ENCODE measurements around the gene CGREF1.
A peak's percentile ranks its signal among the peaks of the same experiment; 100 is the strongest.

The CGREF1 gene

GRCh38 chr2:27109083-27109482, 9.8 kb downstream of the CGREF1 start:
- no peak for DNase-seq

- no peak for DNase-seq
These were observed 10.7 kb downstream of the CGREF1 start for GRCh38 chr2:27108221-27108620.

GRCh38 chr2:27105981-27106380, 12.9 kb downstream of the CGREF1 start:
- DNase-seq: no peak

DNA sequence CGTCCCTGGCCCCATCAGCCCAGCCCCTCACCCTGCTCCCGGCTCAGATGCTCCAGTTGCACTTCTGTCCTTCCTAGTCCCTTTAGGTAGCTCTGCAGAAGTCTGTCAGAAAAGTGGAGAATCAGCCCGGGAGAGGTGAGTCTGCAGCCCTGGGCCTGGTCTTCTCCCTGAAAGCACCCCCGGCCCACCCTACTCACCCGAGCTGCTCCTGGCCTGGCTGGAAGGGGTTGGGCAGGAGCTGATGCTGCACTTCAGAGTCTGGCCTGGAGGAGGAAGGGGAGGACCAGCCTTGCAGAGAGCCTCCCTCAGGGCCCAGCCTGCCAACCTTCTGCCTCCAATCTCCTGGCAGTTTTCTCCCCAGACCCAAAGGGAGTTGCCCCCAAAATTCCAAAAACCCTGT, 16.6 kb downstream of the CGREF1 start:
- DNase-seq: no peak

DNA sequence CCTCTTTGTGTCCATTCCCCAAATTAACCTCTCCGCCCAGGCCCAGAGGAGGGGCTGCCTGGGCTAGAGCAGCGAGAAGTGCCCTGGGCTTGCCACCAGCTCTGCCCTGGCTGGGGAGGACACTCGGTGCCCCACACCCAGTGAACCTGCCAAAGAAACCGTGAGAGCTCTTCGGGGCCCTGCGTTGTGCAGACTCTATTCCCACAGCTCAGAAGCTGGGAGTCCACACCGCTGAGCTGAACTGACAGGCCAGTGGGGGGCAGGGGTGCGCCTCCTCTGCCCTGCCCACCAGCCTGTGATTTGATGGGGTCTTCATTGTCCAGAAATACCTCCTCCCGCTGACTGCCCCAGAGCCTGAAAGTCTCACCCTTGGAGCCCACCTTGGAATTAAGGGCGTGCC, 18.9 kb downstream of the CGREF1 start:
- no peak for DNase-seq

DNA sequence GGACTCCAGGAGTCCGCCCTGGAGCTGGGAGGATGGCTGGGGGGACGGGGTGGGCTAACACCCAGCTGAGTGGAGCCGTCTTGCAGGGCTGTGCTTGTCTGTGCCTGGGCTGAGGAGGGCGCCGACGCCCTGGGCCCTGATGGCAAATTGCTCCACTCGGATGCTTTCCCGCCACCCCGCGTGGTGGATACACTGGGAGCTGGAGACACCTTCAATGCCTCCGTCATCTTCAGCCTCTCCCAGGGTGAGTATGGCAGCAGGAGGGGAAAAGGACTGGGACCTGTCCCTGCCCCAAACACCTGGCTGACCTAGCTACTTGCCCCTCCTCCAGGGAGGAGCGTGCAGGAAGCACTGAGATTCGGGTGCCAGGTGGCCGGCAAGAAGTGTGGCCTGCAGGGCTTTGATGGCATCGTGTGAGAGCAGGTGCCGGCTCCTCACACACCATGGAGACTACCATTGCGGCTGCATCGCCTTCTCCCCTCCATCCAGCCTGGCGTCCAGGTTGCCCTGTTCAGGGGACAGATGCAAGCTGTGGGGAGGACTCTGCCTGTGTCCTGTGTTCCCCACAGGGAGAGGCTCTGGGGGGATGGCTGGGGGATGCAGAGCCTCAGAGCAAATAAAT, 19.5 kb downstream of the CGREF1 start:
- no peak for DNase-seq

DNA sequence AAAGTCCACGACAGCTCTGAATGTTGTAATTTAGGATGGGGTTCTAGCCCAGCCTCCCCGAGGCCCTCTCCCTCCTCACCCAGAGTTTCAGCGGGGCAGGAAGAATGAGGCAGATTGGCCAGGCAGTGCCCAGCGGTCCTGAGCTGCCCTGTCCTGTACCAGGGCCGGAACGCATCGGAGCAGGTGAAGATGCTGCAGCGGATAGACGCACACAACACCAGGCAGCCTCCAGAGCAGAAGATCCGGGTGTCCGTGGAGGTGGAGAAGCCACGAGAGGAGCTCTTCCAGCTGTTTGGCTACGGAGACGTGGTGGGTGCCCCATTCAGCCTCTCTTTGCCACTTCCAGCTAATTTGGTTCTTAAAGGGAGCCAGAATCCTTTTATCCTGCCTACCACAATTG, 21.6 kb downstream of the CGREF1 start:
- no peak for DNase-seq

- DNase-seq: no peak
These were observed 22.1 kb downstream of the CGREF1 start for GRCh38 chr2:27096748-27097297.

GRCh38 chr2:27095745-27096651, 22.9 kb downstream of the CGREF1 start:
- DNase-seq: no peak

- DNase-seq: no peak
These were observed 23.5 kb downstream of the CGREF1 start for GRCh38 chr2:27095427-27095744.

DNA sequence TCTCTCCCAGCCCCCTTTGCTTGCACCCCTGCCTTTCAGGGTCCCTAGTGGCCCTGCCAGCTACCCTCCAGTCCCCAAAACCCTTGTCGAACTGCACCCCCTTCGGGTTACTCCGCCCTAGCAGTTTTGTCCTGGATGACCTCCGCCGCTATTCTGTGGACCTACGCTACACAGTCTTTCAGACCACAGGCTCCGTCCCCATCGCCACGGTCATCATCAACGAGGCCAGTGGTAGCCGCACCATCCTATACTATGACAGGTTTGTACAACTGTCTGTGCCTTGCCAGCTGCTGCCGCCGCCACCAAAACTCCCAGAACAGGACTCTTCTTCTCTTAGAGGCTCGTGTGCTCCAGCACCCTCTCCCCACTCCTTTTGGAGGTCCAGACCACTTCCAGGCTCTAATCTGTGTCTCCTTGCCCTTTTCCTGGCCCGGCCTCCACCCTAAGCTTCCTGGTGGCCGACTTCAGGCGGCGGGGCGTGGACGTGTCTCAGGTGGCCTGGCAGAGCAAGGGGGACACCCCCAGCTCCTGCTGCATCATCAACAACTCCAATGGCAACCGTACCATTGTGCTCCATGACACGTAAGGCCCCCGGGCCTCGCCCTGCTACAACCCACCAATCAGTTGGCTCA, 24.5 kb downstream of the CGREF1 start:
- DNase-seq: no peak

DNA sequence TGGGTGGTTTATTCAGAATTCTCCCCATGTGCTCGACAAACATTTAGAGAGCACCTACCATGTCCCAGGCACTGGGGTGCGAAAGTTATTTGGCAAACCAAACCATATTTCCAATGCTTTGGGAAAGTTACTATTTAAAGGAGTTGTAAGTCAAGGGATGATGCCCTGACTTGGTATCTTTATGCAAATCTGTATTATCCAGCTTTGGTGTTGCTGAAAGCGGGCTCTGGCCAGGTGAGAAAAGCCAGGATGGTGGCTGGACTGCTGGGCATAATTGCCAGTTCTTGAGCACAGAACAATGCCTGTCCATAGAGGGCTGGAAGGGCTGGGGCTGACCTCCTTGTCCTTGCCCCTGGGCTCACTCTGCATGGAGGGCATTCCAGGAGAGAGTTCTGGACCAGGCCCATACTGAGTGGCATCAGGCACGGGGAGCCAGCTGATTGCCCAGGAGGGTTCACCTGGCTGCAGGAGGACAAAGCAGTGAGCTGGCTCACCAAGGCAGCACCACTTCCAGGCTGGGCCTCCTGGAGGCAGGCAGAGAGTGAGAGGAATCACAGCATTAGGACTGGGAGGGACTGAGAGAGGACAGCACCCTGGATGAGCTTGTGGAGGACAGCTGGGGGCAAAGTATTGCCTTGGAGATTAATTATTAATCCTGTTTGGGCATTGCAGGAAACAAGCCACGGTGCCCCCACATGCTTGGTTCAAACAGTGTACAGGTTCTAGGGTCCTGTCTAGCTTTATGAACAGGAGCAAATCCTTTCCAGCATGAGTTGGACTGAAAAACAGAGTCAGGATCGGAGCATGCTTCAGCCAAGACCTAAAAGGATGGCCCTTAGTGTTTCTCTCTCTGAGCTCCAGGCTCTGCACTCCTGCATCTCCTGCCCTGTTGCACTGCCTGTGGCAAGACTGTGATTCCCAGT, 25.2 kb downstream of the CGREF1 start:
- DNase-seq: no peak

- no peak for DNase-seq
These were observed 26.1 kb downstream of the CGREF1 start for GRCh38 chr2:27092696-27093429.

DNA sequence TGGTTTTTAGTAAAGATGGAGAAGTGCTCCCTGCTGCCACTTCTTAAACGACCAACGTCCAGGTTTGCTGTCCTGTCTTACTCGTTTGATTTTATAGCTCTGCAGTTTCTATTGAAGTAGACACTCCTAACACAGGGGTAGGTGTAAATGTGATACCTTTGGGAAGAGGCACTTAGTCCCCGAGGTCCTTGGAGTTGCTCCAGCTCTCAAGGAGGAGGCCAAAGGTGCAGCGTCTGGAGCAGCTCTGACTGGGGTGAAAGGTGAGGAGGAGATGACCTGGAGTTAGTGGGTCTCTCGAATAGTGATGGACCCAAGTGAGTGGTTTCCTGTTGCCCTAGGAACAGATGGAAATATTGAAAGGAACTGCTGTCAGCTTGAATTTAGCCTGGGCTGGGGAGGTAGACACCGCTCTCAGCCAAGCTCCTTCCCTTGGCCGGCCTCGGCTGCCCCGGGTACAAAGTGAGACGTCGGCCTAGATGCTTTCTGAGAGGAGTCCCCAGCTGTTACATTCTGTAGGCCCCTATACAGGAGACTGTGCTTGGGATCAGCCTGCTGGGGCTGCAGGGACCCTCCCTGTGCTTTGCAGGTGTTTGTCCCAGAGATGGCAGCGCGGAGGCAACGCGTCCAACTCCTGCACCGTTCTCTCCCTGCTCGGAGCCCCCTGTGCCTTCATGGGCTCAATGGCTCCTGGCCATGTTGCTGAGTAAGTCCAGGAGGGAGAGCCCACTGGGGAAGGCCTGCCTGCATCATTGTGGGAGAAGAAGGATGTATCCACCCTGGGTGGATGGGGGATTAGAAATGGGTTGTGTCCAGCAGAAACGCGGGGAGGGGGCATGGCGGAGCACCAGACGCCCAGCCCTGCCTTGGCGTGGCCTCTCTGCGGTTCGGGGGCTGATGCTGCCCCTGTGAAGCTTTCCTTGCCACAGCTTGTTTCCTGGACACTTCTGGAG, 26.9 kb downstream of the CGREF1 start:
- no peak for DNase-seq

GRCh38 chr2:27089111-27089954, 29.6 kb downstream of the CGREF1 start:
- no peak for DNase-seq

- DNase-seq: no peak
These were observed 30.3 kb downstream of the CGREF1 start for GRCh38 chr2:27088634-27089033.

DNA sequence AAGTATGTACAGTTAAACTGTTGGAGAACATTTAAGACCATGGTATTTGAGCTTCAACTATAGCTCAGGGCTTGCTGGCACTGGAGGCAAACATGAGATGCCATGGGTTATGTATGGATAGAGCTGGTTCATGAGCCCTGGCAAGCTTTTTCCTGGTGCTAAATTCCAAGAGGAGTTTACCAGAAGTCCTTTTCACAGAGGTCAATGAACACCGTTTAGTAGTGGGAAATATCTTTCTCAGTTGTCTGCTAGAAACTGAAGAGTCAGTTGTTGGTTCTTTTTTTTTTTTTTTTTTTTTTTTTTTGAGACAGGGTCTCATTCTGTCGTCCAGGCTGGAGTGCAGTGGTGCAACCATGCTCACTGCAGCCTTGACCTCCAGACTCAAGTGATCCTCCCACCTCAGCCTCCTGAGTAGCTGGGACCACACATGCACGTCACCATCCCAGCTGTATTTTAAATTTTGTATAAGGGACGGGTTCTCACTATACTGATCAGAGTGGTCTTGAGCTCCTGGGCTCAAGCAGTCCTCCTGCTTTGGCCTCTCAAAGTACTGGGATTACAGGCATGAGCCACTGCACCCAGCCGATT, 31.0 kb downstream of the CGREF1 start:
- DNase-seq: no peak

DNA sequence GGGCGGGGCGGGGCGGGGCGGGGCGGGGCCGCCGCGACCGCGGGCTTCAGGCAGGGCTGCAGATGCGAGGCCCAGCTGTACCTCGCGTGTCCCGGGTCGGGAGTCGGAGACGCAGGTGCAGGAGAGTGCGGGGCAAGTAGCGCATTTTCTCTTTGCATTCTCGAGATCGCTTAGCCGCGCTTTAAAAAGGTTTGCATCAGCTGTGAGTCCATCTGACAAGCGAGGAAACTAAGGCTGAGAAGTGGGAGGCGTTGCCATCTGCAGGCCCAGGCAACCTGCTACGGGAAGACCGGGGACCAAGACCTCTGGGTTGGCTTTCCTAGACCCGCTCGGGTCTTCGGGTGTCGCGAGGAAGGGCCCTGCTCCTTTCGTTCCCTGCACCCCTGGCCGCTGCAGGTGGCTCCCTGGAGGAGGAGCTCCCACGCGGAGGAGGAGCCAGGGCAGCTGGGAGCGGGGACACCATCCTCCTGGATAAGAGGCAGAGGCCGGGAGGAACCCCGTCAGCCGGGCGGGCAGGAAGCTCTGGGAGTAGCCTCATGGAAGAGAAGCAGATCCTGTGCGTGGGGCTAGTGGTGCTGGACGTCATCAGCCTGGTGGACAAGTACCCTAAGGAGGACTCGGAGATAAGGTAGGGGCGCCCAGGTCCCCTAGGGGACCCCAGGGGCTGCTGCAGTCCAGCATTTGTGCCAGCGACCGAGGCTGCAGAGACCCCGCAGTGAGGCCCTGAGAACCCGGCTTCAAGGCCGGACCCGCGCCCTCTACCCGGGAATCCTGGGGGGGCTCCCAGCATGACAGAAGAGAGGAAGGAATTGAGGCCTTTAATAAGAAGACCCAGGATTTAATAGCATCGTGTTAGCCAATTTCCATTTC, 32.0 kb downstream of the CGREF1 start, which contains the start of gene KHK:
KHK (plus strand) TSS at position 49 of the 870 bp plus-strand sequence; CDS start at position 537, 488 bp downstream.
- peak; percentile 33 for DNase-seq
